Esophagus squamous epithelium (tissue), 5 donors: ENCODE results near the gene PLA2G4B. TPM values are rescaled to one million over a fixed set of nuclear protein-coding genes. Genes with fewer than 3 reads are reported as not detected.

Experiments
- DNase-seq: peaks from one replicate; lab custom pipeline; 2025; lab: John Stamatoyannopoulos, UW
- H3K27ac ChIP-seq, 4 donors: fragments of 200-600 bp; sonication (generic); one replicate each; pipeline ENCODE4 v1.5.1; 2016 to 2019; ENCODE audit warnings: mild to moderate bottlenecking in 1 of 4
- H3K27me3 ChIP-seq, 4 donors: fragments of 200-600 bp; sonication (generic); 1 replicate in 3 of 4; 2 replicates in 1 of 4; pipeline versions ENCODE4 v1.5.1 to v1.6.0; 2017 to 2021; ENCODE audit warnings: antibody characterized with exemption in 1 of 4
- H3K36me3 ChIP-seq, 3 donors: fragments of 200-600 bp; sonication (generic); one replicate each; pipeline ENCODE4 v1.5.1; 2016 to 2019
- H3K4me1 ChIP-seq, 3 donors: fragments of 200-600 bp; sonication (generic); one replicate each; pipeline ENCODE4 v1.5.1; 2017 to 2019
- H3K4me3 ChIP-seq, 4 donors: fragments of 200-600 bp; sonication (generic); 1 replicate in 3 of 4; 2 replicates in 1 of 4; pipeline ENCODE4 v1.5.1; 2016 to 2019; ENCODE audit warnings: mild to moderate bottlenecking in 2 of 4, moderate library complexity in 1 of 4
- H3K9me3 ChIP-seq, 3 donors: fragments of 200-600 bp; sonication (generic); one replicate each; pipeline ENCODE4 v1.5.1; 2016 to 2019
- CTCF ChIP-seq, 6 experiments: fragments of 450-650 bp in 4 of 6; fragments of 200-600 bp in 2 of 6; sonication (generic) in 2 of 6; IDR thresholded peaks; one replicate each; pipeline ENCODE4 v1.5.1; 2016 to 2019; ENCODE audit warnings: antibody characterized with exemption in 6 of 6, mild to moderate bottlenecking in 4 of 6, moderate library complexity in 4 of 6
- POLR2A ChIP-seq, 4 donors: fragments of 450-650 bp; IDR thresholded peaks; one replicate each; pipeline ENCODE4 v1.6.1; 2017; ENCODE audit warnings: antibody characterized with exemption in 4 of 4, mild to moderate bottlenecking in 4 of 4, moderate library complexity in 3 of 4
- WGBS, 2 donors: methylation state at CpG; one replicate each; pipeline ENCODE4 v1.1.5; 2018; 5-methylcytosine and 5-hydroxymethylcytosine counted together
- intact Hi-C: fragments of 100-400 bp; cut with DNase I; formaldehyde crosslinking; loops from one replicate; pipeline ENCODE4 v1.15.0; 2022
- total RNA-seq, 4 donors: library from RNA; depleted of rRNA; stranded (reverse); fragments of >200 nt; gene quantifications; one replicate each; pipeline ENCODE4 v1.1.0, GENCODE V29; 2016
- donor health status: DM: yes; HTN: yes; CAD: no.

Gene PLA2G4B
- total RNA-seq, 4 donors from 2014 or later: 26.5 to 58.9 (median 39.7) TPM

DNA sequence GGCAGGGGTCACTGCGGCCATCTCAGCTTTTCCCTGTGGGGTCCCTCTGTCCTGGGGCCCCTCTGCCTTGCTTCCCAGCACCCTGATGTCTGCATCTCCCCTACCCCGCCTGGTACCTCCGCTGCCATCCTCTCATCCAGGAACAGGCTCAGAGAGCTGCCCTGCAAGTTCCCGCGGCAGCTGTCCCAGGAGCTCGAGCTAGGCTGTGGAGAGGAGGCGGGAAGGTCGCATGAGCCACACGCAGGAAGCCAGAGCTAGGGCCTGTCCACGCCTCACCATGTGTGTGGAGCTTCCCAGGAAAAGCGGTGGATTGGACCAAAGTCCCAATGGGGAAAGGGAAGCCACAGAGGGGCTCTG, 12.5 kb downstream of the PLA2G4B start:
- Histone ChIP-seq H3K4me1 (peaks cover 10 to 86% (median 13%) of the 10 kb centered on the region in 3 donors), H3K27ac (no peak overlapping the region)
- 37% methylated on average over 3 of the region's 11 CpGs; no CpG with 5 or more reads in 1 of the 2 donors for WGBS, 2 donors

DNA sequence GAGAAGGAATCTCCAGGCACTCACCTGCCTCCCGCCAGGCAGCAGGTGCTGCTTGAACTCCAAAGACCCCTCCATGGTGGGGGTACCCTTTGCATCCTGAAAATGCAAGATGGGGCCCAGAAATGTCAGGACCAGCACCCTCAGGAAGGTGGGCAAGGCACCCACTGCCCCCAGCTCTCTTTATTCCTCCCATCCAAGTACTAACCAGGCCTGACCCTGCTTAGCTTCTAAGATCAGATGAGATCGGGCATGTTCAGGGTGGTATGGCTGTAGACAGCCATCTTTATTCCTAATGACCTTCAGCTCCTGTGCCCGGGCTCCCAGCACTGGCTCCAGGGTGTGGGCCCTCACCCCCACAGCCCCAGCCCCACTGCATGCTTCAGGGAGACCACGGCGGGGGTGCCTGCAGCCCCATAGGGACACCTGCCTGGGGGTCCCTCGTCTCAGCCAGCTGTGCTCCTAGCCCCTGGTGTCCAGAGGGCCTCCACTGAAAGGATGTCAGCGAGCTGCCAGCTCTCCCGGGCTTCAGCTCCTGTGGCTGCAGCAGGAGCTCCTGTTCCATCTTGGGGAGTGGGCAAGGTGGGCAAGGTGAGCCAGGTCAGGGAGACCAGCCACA, 13.2 kb downstream of the PLA2G4B start:
- WGBS, 2 donors: 80 to 92% methylated on average over 2 to 4 of the region's 8 CpGs
- Histone ChIP-seq H3K36me3 (peaks cover 9 to 24% (median 20%) of the 10 kb centered on the region in 3 donors), H3K4me1 (peaks cover 10 to 88% (median 13%) of the 10 kb centered on the region in 3 donors), H3K9me3 (no peaks in the 10 kb centered on the region), H3K27me3 (peaks cover 0 to 51% (median 0%) of the 10 kb centered on the region in 4 donors), H3K27ac (no peak overlapping the region), H3K4me3 (no peak overlapping the region)
- DNase-seq: no peak
- no peak for TF ChIP-seq POLR2A (IDR thresholded peaks at IDR 0.05)
- no peak for TF ChIP-seq CTCF (IDR thresholded peaks at IDR 0.05)
- intact Hi-C loops: no loop called here

More for the DNA sequence above, 12.5 kb downstream of the PLA2G4B start:
- no peaks in the 10 kb centered on the region for H3K9me3 ChIP-seq
- H3K27me3 ChIP-seq: peaks cover 0 to 44% (median 0%) of the 10 kb centered on the region in 4 donors
- peaks cover 14 to 31% (median 27%) of the 10 kb centered on the region in 3 donors for H3K36me3 ChIP-seq
- no peak for DNase-seq
- intact Hi-C loops: no loop called here
- TF ChIP-seq POLR2A (IDR thresholded peaks at IDR 0.05) (no peak), CTCF (IDR thresholded peaks at IDR 0.05) (no peak)
- no peak overlapping the region for H3K4me3 ChIP-seq

GRCh38 chr15:41852736-41853590, 14.3 kb downstream of the PLA2G4B start:
- Histone ChIP-seq H3K36me3 (peaks cover 0 to 13% (median 9%) of the 10 kb centered on the region in 3 donors), H3K27ac (no peak overlapping the region), H3K4me1 (peaks cover 10 to 84% (median 13%) of the 10 kb centered on the region in 3 donors), H3K27me3 (peaks cover 0 to 57% (median 0%) of the 10 kb centered on the region in 4 donors), H3K9me3 (no peaks in the 10 kb centered on the region), H3K4me3 (no peak overlapping the region)
- no peak for DNase-seq
- no peak for TF ChIP-seq CTCF (IDR thresholded peaks at IDR 0.05)
- no peak for TF ChIP-seq POLR2A (IDR thresholded peaks at IDR 0.05)
- 40 to 77% methylated on average over 2 to 4 of the region's 17 CpGs for WGBS, 2 donors
- intact Hi-C loops: no loop called here

DNA sequence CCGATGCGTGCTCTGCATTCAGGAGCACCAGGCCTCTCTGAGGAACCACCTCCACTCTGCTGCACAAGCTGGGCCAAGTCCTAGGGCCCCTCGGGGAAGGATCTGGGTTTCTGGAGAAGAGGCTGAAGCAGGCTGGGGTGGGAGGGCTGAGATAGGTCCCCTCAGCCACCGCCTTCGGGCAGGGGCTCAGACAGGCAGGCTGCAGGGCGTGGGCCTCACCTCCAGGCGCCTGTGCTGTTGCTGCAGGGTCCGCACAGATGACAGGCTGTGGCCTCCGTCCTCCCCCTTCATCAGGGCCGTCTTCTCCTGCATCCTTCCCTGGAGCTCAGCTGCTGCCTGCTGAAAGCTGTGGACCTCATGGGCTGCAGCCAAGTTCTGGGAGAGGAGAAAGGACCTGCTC, 15.2 kb downstream of the PLA2G4B start:
- H3K4me1 ChIP-seq: peaks cover 7 to 82% (median 8%) of the 10 kb centered on the region in 3 donors
- DNase-seq: no peak
- intact Hi-C loops: no loop called here
- peaks cover 0 to 5% (median under 1%) of the 10 kb centered on the region in 3 donors for H3K36me3 ChIP-seq
- H3K9me3 ChIP-seq: no peaks in the 10 kb centered on the region
- TF ChIP-seq POLR2A (IDR thresholded peaks at IDR 0.05): no peak
- TF ChIP-seq CTCF (IDR thresholded peaks at IDR 0.05): no peak
- H3K4me3 ChIP-seq: no peak overlapping the region
- peaks cover 0 to 57% (median 0%) of the 10 kb centered on the region in 4 donors for H3K27me3 ChIP-seq
- no peak overlapping the region for H3K27ac ChIP-seq
- 88% methylated on average over 4 of the region's 10 CpGs; no CpG with 5 or more reads in 1 of the 2 donors for WGBS, 2 donors

DNA sequence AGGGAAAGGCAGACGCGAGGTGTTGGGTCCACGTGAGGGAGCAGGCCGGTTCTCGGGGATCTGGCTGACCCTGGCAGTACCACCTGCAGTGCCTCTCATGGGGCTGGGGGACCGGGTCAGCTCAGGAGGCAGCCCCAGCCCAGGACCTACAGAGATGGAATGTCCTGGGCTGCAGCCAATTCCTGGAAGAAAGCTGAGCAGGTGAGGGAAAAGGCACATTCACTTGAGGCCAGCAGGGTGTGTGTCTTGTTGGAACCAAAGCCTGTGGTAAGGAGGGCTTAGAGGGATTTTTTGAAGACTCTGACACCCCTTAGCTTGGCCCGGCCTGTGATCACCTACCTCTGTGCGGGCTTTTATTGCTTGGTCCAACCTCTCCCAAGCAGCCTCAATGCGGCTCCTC, 15.8 kb downstream of the PLA2G4B start:
- H3K27me3 ChIP-seq: peaks cover 0 to 57% (median 0%) of the 10 kb centered on the region in 4 donors

More for the DNA sequence above, 15.8 kb downstream of the PLA2G4B start:
- H3K4me3 ChIP-seq: no peak overlapping the region
- intact Hi-C loops: no loop called here
- TF ChIP-seq POLR2A (IDR thresholded peaks at IDR 0.05) (no peak), CTCF (IDR thresholded peaks at IDR 0.05) (no peak)
- H3K9me3 ChIP-seq: no peaks in the 10 kb centered on the region
- peaks cover 2 to 82% (median 4%) of the 10 kb centered on the region in 3 donors for H3K4me1 ChIP-seq
- H3K36me3 ChIP-seq: no peaks in the 10 kb centered on the region
- 66 to 100% methylated on average over 1 to 9 of the region's 9 CpGs for WGBS, 2 donors
- no peak for DNase-seq
- H3K27ac ChIP-seq: no peak overlapping the region
